HCT116 (cell line): ENCODE data around the gene NINJ2.

Source experiments
- EZH2 ChIP-seq: fragments of 200-600 bp; sonication (generic); IDR thresholded peaks from 2 replicates; pipeline ENCODE4 v1.6.1; 2017; ENCODE audit warnings: antibody characterized with exemption, mixed run types
- JUND ChIP-seq: IDR thresholded peaks from 2 replicates; pipeline ENCODE4 v1.6.1; 2012
- POLR2AphosphoS5 ChIP-seq: IDR thresholded peaks from 2 replicates; pipeline ENCODE4 v1.6.1; 2011; ENCODE audit warnings: mild to moderate bottlenecking, low read depth, low read length, moderate library complexity
- RAD21 ChIP-seq: IDR thresholded peaks from 2 replicates; pipeline ENCODE4 v1.6.1; 2012; ENCODE audit warnings: low read depth, mild to moderate bottlenecking
- REST ChIP-seq: IDR thresholded peaks from 2 replicates; pipeline ENCODE4 v1.6.1; 2012; ENCODE audit warnings: low read depth

DNA sequence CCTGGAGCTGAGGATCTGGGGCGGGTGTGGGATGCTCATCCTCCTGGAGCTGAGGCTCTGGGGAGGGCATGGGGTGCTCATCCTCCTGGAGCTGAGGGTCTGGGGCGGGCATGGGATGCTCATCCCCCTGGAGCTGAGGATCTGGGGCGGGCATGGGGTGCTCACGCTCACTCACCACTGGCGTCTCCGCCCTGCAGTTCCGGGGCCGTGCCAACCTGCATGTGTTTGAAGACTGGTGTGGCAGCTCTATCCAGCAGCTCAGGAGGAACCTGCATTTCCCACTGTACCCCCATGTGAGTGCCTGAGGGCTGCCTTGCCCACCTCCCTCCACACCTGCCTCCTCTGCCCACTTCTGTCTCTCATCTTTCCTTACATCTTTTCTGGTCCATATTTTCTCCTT lies 119.1 kb downstream of the NINJ2 start:
- TF ChIP-seq REST (no peak), JUND (no peak), POLR2AphosphoS5 (no peak), RAD21 (no peak), EZH2 (no peak)
